ENCODE results near the gene PRKAG2. TPM values are rescaled to one million over a fixed set of nuclear protein-coding genes. Genes with fewer than 3 reads are reported as not detected.

The PRKAG2 gene
- total RNA-seq, 1 donor: 21.2 TPM

DNA sequence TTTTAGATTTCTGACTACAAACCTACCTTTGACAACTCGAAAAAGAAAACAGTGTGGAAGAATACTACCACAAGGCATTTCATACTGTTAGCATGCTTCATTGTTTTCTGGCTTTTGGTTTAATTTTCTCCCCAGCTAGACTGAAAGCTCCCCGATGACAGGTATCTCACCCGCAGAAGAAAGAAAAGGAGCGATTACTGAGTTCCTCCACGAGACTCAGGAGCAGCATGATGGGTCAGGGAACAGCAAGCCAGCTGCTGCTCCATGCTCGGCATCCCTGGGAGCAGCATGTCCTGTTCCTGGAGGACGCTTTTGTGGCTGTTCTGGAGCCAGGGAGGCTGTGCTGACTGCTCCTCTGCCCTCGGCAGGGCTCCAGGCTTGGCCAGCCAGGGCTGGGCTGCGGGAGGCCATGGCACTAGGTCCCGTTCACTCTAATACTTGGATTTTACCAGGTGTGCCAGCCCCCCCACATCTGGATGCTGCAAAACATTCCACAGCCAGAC lies 133.4 kb downstream of the PRKAG2 start:
- H3K4me3 ChIP-seq (ENCODE audit: low read depth, low read length): no peak overlapping the region
- no peak for TF ChIP-seq CTCF (IDR thresholded peaks at IDR 0.05; ENCODE audit: insufficient read depth, low read depth, low read length)
- DNase-seq (ENCODE audit: low read depth): no peak

- H3K4me3 ChIP-seq (ENCODE audit: low read depth, low read length): no peak overlapping the region
- no peak for TF ChIP-seq CTCF (IDR thresholded peaks at IDR 0.05; ENCODE audit: insufficient read depth, low read depth, low read length)
- no peak for DNase-seq (ENCODE audit: low read depth)
Measured at GRCh38 chr7:151742713-151743480, 134.0 kb downstream of the PRKAG2 start.

DNA sequence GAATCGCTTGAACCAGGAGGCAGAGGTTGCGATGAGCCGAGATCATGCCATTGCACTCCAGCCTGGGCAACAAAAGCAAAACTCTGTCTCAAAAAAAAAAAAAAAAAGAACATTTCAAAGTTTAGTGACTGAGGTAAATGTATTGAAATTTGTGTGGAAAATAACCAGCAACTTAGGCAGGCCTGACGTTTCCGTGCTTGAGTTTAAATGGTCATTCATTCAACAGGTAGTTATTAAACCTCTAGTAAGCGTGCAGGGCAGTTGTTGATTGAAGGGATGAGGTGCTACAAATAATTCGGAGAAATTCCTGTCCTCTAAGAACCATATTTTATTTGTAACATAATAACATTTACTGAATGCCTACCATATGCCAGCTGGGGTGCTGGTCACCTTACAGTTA lies 135.3 kb downstream of the PRKAG2 start:
- no peak for DNase-seq (ENCODE audit: low read depth)
- H3K4me3 ChIP-seq (ENCODE audit: low read depth, low read length): no peak overlapping the region
- TF ChIP-seq CTCF (IDR thresholded peaks at IDR 0.05; ENCODE audit: insufficient read depth, low read depth, low read length): no peak

- TF ChIP-seq CTCF (IDR thresholded peaks at IDR 0.05; ENCODE audit: insufficient read depth, low read depth, low read length): no peak
- DNase-seq (ENCODE audit: low read depth): no peak
- H3K4me3 ChIP-seq (ENCODE audit: low read depth, low read length): no peak overlapping the region
Measured at GRCh38 chr7:151740081-151740851, 136.6 kb downstream of the PRKAG2 start.

DNA sequence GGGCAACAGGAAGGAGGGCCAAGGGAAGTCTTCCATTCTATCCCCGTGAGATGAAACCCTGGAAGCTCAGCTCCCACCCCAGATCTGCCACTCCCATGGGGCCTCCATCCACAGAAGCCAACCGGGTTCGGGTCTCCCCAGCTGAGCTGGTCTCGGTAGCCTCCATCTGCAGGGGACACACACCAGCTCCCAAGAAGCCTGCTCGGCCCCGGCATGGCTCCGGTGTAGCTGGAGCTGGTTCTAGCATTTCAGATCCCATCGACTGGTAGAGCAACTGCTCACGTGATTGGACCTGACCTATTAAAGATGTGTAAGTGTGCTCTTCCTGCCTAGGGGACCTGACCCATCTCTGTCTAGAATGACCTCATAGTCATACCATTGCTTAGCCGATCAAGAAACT lies 138.0 kb downstream of the PRKAG2 start:
- TF ChIP-seq CTCF (IDR thresholded peaks at IDR 0.05; ENCODE audit: insufficient read depth, low read depth, low read length): no peak
- no peak overlapping the region for H3K4me3 ChIP-seq (ENCODE audit: low read depth, low read length)
- DNase-seq (ENCODE audit: low read depth): no peak

DNA sequence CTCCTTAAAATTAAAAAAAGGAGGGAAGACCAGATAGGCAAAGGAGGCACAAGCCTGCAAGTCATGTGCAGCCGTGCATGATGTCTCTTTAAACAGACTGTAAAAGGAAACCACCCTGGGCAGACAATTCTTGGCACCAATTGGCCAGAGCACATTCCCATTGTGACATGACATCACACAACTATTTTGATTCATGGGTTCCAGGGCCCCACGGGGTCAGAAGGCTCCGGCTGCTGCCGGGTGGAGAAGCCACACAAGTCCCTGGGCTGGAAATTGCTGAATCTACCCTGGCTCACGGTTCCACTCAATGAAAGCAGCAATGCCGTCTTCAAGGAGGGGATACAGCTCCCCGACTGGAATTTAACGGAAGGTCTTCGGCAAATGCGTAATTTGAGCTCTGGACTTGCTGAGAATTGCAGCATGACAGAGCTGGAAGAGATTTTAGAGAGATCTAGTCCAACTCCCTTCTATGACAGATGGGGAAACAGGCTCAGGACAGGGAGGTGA lies 140.5 kb downstream of the PRKAG2 start:
- DNase-seq (ENCODE audit: low read depth): peak; percentile 97
- peak overlapping the region; percentile 52 for H3K4me3 ChIP-seq (ENCODE audit: low read depth, low read length)
- TF ChIP-seq CTCF (IDR thresholded peaks at IDR 0.05; ENCODE audit: insufficient read depth, low read depth, low read length): no peak

All from fibroblast of villous mesenchyme (primary cell).